ENCODE measurements around the gene KRT31.

GRCh38 chr17:41434005-41434404 lies 36.6 kb upstream of the KRT31 start:
- TF ChIP-seq CTCF (conservative IDR thresholded peaks at IDR 0.05), result no peak
- TF ChIP-seq ZFX (IDR thresholded peaks at IDR 0.05), result no peak
